ENCODE data around the gene RALGPS1.

- TF ChIP-seq CTCF (IDR thresholded peaks at IDR 0.05) (no peak), EZH2phosphoT487 (IDR thresholded peaks at IDR 0.05) (no peak), EZH2 (IDR thresholded peaks at IDR 0.05) (no peak)
Observed at GRCh38 chr9:127196826-127197145, 282.2 kb downstream of the RALGPS1 start.
